Activated CD4-positive, alpha-beta T cell treated with anti-CD3 and anti-CD28 coated beads, Interleukin-2, Interleukin-6, amounts not matched to agents 100 ng/mL and 50 ng/mL, durations not matched to agents 16 hours and 8 hours (primary cell): ENCODE data around the gene QSOX2.

Experiments
- DNase-seq: peaks from one replicate; pipeline ENCODE4 v3.0.0-alpha.2; 2020

Gene QSOX2

DNA sequence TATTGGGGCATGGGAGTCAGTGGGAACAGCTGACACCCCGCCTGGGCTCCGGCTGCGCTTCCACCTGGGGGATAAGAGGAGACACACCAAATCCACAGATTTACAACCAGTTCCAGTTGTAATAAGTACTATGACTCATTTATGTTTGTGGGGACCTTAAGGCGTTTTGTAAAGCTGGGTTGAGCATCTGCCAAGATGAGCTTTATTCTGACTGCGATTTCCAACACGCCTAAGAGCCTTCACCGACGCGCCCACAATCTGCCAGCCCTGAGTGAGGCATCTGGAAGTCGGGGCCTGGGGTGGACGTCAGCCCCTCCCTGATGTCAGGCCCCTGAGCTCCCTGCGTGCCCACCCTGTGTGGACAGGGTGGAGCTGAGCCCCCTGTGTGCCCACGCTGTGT lies 26.3 kb downstream of the QSOX2 start:
- no peak for DNase-seq

DNA sequence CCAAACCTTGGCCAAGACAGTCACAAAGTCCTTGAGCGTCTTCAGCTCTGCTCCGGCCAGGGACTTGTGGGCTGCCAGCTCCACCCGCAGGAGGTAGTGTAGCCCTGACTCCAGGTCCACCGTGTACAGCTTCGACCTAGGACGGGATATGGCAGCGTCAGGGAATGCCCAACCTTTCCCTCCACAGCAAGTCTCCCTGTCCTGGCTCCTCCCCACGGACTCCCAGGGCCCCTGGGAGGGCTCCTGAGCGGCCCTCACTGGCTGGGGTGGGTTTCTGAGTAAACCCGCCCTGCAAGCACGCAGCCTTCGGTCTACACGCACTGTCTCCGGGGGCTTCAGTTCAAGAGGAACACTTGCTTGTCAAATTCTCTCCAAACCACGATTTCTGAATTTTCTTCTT lies 26.9 kb downstream of the QSOX2 start:
- DNase-seq = no peak

DNA sequence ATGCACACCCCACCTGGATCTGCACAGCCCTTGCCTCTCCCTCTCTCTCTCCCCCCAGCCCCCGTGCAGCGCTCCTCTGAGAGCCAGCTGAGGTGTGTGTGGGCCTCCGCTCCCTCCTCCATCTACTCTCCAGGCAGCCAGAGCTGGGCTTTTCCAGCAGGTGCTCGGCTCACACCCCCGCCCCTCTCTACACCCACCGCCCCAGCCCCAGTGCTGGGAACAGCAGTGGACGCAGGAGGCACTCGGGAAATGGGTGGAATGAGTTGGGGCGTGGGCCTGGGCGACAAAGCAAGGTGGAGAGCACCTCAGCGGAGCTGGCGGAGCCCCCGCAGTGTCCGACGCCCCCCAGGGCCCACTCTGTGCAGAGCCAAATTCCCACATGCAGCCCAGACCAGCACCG lies 27.3 kb downstream of the QSOX2 start:
- no peak for DNase-seq

DNA sequence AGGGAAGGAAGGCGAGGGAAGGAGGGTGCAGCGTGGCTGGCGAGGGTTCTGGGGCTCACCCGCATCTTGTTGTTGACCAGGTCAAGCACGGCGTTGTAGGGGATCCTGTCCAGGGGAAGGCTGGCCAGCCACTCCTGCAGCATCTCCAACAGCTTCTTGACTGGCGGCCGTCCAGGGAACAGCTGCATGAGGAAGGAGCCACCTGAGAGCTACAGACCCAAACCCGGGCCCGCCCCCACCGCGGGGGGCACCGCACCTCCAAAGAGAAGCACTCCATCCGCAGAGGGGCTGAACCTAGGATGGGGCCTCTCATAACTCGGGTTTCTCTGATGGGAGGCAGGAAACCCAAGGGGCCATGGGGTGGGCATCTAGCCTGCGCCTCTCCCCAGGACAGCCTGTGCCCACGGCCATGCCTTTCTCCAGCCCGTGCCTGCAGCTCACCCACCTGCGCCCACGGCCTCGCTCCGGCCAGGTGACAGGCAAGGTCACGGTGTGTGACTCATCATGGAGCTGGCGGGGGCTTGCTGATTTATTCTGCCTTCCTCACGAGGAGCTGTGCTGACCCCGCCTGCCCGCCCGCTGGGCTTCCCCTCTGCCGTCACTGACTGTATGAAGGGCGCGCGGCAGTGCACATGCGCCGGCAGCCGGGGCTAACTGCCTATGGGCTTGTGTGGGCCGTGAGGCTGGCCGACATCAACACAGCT lies 28.9 kb downstream of the QSOX2 start:
- DNase-seq = no peak

DNA sequence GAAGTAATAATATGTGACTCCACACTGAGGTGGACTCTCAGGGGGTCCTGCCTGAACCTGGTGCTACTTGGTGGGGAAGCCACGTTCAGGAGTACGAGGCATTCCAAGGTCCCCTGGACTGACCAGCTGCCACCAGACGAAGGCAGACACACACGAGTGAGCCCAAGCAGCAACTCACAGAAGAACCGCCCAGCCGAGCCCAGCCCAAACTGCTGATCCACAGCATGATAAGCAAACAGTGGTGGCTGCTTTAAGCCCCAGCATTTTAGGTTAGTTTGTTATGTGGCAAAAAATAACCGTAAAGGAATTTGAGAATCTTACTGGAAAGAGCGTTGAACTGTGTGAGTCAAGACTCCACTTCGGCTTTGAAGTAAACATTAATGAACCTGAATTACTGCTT lies 31.9 kb downstream of the QSOX2 start:
- no peak for DNase-seq

DNA sequence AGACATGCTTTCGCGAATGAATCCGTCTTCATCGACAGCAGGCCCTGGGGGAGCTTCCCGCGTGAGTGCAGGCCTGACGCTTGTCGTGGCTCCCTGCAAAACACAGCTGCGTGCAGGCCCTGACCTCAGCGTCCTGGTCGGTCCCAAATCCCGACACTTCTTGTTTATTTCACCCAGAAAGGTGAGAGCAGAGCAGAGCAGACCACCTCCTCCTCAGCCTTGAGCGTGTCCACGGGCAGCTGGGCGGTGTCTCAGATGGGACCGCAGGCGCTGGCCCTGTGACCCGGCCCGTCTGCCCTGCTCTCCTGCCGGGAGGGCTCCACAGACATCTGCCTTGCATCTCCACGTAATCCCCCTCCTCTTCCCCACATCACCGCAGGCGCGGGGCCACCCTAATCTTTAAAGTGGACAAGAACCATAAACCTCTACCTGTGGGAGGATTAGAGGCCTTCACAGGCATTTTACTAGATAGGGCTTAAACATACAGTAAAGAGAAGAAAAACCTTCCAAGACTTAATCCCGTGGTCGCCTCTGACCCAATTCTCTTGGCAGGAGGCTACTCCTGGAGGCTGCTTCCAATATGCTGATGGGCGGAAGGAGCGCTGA lies 33.2 kb downstream of the QSOX2 start:
- DNase-seq = no peak

DNA sequence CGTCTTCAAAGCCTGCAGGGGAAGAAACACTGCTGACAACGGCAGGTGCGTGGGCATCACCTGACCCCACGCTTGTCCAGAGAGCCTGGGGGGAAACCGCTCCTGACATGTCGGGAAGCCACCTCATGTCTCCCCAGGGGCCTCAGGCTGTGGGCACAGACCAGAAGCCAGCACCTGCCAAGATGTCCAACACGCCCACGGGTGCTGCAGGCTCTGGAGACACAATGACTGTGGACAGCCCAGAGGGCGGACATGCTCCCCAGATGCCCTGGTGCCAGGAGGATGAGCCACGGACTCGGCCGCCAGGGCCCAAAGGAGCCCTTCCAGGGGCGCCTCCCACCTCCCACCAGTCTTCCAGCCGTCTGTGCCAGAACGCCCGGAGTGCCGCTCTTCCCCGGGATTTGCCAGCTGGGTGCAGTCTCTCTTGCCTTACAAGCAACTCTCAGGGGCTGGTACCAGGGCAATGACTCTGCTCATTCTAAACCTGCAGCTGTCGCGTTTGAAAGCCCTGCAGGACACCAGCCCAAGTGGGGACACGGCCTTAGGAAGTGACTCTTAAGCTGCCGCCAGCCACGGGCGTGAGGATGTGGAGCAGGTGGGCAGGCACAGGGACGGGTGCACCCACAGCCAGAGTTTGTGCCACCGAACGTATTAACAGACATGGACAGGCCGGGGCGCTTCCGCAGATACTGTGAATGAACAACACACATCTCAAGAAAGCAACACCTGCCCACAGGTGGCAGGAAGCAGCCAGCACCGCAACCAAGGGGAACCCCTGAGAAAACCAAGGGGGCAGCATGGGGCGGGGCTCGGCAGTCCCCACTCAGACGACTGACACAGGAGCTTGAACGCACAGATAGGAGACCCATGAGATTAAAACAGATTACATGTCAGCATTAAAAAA lies 33.9 kb downstream of the QSOX2 start:
- DNase-seq = no peak

DNA sequence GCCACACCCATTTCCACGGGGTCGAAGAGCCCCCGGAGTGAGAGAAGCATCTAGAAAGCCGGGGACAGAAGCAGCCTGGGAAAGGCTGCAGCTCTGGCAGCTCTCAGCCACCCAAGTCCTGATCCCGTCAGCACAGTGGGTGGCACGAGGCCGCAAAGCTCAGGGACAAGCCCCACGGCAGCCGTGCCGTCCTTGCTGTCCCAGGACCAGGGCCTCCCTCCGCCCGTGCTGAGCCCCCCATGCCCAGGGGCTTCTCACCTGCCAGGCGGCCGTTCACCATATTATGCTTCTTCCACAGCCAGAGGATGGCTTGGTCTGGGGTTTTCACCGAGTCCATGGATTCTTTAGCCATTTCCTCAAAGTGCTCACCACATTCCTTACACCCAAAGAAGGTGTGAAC lies 34.6 kb downstream of the QSOX2 start:
- no peak for DNase-seq

DNA sequence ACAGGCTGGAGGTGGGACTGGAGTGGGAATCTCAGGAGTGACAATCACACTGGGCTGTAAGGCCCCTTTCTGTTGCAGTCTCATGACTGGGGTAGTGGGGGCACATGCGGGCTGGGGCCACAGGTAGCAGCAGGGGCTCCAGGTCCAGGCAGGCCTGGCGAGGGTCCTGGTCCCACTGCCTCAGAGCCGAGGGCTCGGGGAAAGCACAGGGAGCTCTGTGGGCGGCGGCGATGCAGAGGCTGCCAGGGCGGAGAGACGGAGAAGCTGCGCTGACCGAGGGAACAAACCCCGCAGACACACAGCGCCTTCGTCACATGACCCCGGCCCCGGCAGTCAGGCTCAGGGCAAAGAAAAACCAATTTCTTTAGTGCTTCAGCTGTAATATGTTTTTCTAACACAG lies 35.3 kb downstream of the QSOX2 start:
- no peak for DNase-seq

DNA sequence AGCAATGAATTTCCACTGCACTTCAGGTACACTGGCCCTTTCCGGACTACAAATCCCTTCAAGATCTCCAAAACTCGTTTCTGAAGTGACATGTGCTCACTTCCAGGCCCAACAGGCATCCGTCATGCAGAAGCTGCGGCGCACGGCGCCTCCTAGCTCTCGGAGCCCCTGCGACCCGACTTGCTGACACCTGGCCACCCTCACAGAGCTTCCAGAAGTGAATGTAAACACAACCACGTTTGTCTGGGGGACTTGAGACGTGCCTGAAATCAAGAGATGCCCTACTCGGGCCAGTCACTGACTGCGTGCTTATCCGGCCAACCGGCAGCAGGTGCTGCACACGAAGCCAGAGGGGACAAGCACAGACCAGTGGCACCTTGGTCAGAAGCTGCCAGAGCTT lies 35.8 kb downstream of the QSOX2 start:
- DNase-seq = no peak

DNA sequence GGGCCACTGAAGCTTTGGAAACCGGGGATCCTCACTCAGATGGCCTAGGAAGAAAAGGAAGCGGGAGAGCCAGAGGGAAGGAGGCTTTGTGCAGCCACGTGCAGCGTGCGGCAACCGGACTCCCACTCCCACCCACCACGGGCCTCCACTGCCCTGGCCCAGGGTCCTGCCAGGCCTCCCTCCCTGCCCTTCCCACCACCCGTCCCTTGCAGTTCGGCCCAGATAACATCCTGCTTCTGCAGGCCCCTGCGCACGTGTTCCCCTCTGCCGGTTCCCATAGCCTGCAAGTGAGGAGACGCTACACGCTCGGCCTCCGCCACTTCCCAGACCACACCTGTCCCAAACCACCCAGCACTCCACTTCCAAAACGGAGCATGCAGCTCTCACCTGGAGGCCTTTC lies 36.4 kb downstream of the QSOX2 start:
- DNase-seq = no peak

DNA sequence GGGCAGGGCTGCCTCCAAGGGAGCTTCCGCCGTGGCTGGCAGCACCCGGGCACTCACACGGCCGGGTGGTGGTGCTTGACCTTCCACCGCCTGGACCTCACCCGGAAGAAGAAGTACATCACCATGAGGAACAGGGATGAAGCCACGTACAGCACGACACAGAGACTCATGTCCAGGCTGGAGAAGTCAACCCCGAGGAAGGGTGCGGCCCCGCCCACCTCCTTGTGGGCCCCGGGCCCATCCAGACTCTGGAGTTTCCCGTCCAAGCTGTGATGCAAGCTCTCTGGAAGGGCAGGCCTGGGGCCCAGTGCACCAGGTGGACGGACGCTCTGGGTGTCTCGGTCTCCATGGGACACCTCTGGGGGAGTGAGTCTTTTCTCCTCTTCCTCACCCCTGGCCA lies 36.9 kb downstream of the QSOX2 start:
- DNase-seq = no peak

DNA sequence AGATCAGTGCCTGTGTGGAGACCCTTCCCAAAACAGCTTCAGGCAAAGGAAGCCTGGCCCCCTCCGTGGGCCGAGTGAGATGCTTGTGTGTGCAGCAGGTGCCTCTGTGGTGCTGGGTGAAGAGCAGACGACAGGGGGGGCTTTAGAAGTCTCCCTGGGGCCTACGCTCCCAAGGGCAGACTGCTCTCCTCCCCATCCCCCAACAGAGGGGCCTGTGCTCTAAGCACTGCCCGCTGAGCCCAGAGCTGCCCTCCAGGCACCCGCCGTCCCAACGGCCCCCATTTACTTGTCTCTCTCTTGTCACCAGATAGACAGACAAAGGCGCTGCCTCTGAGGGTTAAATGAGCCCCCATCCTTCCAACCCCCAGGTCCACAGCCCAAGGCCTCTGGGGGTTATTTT lies 38.0 kb downstream of the QSOX2 start:
- no peak for DNase-seq

DNA sequence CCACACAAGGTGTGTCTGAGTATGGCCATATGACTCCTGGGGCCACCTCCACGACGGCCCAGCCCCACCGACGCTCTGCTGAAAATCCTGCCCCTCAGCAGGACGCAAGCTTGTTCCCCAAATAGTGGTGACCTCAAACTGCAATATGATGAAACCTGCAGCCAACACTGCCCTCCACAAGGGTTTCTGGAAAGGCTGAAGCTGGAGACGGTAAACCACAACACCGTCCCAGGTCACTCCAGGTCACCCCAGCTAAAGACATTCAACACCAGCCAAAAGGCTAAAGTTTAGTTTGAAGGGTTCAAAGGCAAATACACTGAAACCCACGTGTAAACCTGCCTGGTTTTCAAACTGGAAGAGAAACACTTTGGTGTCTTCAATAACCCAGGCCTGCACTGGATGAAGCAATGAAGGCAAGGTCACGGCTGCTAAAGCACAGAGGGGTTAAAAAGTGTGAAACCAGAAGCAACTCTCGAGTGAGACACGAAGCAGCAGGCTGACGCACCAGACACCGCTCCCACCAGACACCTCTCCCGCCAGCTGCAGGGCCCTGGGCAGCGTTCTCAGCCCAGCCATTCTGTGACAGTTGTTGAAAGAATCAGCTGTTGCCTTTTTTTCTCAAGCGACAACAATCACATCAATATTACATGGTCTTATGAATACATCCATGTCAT lies 38.9 kb downstream of the QSOX2 start:
- DNase-seq = no peak

DNA sequence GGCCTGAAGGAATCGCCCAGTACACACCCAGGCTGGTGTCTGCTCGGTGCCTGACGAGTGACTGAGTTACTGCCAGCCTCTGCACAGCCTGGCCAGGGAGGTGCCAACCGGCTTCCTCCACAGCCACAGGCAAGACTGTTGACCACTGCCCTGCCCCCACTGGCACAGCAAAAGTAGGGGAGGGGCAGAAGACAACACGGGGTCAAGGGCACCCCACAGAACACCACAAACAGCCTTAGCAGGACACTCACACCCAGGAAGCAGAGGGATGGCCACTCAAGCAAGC lies 40.0 kb downstream of the QSOX2 start:
- no peak for DNase-seq

DNA sequence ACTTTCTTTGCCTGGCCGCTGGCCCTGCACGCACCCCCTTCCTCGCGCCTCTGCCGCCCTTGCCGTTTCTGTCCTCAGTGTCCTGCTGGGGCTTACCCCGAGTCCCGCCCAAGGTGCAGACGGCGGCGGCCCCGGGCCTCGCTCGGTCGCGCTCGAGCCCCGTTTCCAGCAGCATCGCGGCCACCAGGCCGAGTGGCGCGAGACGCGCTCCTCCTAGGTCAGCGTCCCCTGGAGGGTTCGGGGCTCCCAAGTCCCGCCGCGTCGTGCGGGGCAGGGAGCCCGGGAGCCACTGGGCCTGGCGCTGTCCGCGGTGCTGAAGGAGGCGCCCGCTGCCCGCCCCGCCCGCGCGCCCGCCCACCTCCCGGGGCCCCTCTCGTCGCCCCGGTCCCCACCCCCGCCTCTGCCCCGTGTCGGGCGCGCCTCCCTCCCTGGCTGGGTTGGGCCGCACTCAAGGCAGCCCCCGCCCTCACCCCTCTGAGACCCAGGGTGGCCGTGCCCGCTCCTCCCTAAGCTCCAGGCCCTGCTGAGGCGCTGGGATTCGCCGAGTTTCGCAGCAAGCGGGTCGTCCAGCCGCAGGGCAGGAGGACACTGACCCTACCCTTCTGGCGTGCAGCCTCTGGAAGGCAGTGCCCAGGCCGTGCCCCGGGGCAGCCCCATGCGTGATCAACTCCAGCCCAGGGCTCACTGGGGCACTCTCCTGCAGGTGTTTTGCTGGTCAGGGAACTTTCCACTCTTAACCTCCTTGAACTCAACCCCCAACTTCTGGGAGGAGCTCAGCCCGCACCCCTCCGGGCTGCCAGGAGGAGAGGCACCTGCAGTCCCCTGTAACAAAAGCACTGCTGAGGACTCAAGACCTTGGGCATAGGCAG lies 40.5 kb downstream of the QSOX2 start, which contains the start of gene LHX3:
Gene LHX3, minus strand, starts transcription at position 291 of the 869 bp plus-strand sequence. Its CDS starts 116 bp downstream, at position 175.
- no peak for DNase-seq

DNA sequence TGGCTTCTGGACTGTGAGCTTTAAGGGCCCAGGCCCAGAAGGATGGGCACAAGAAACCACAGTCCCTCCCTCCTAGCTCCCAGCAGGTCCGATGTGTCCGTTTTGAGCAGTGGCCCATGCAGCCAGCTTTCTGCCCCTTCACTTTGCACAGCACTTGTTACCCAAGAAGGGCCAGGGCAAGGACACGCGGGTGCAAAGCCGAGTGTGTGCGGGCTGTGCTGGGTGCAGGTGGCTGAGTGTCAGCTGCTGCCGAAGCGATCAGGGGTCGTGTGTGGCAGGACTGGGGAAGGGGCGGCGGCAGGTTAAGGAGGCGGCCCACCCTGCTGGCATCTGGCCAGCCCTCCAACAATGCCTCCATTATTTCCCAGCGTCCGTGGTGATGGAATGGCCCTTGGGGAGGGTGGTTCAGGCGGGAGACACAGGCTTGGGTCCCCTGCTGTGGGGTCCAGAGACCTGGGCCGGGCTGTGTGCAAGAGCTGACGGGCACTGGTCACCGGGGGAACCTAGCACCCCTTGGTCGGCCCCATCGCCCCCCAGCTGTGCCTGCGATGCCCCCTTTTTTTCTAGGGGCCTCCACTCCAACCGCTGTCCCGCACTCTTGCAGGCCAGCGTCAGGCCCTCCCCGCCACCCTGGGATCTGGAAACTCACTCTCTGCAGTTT lies 41.3 kb downstream of the QSOX2 start:
- DNase-seq = no peak

DNA sequence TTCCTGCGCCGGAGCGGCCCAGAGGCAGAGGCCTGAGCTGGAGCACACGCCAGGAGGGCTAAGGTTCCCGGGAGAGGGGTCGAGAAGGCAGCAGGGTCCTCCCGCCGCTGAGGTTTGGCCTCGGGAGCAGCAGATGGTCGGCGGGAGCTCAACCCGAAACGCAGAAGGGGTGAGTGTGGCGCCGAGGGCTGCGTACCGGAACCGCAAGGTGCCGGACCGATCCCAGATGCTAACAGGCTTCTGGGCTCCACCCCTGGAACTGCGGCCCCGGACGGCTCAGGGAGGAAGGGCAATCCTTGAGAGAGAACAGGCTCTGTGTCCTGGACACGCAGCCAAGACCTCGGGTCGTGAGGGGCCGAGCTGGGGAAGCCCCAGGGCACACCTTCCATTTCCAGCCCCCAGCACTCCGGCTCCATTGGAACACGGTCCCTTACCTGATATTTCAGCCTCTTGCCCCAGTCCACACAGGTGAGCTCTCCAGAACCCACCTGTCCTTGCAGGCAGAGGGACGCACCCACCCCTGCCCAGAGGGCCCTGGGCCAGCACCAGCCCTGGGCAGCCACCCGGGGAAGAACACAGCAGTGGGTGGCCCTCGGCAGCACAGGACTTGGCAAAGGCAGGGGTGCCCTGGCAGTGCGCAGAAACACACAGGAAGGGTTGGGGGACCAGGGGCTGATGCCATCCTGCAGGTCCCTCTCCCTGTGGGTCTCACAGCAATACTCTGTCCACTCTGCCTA lies 42.0 kb downstream of the QSOX2 start:
- DNase-seq = no peak

DNA sequence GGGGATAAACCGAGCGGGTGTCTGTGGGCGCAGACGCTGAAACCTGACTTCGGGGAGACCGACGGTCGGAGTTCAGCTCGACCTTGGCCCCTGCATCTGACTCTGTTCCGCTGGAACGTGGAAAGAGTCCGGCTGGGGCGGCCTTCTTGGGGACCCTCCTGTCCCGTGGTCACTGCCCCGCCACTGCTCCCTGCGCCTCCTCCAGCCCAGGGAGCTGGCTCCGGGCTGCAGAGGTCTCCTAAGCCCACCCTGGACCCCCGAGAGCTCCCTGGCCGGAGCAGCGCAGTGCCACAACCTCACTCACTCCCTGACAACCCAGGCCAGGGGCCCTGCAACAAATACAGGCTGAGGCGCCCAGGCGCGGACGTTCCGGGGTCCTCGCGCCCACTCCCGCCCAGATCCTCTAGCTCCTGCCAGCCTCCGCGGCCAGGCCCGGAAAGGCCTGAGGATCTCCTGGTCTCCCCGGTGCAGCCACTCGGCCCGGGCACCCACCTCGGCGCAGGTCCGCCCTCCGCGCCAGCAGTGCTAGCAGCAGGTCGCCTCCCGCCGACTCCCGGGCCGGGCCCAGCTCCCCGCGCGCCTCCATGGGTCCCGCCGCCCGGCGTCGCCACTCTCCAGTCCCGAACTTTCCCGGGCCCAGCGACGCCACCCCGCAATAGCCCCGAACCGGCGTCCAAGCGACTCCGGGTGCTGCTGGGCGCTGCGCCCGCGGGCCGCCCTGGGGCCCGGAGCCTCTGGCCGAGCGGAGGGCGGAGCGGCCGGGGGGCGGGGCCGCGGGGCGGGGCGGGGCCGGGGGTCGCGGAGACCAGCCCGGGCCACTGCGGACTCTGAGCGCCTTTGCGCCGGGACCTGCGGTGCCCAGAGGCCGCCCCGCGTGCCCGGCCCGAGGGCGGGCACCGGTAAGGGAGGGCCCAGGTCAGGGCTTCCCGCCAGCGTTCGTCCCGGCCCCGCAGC lies 42.9 kb downstream of the QSOX2 start:
- DNase-seq = no peak
